ENCODE results near the gene SLC39A12. TPM values are rescaled to one million over a fixed set of nuclear protein-coding genes. Genes with fewer than 3 reads are reported as not detected.

The SLC39A12 gene
- total RNA-seq, 2 donors from 2014 or later, result 0.14 TPM; not detected in 1

DNA sequence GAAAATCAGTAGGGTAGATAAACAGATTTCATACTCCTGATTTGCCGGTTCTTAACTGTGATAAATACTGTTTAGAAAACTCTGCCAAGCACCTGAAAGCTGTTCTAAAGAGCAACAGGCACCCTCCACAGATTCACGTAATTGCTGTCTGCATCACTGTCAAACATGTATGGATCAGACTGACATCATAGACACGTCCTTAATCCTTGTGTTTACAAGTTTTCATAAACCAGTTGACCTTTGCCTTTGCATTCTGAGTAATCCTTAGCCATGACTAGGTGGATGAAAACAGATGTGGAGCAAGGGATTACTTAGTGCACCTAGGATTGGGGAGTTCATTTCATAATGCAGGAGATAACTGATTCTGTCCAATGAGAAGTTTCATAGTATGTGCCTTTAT is 41.6 kb downstream of the SLC39A12 start:
- DNase-seq (ENCODE audit: low spot score) (no peak), ATAC-seq (ENCODE audit: insufficient number of reproducible peaks, low FRiP score, low read depth) (no peak)
- no peak for TF ChIP-seq CTCF (IDR thresholded peaks at IDR 0.05)
- no peaks in the 10 kb centered on the region for H3K4me1 ChIP-seq (ENCODE audit: control insufficient read depth in 1 of 2, low read depth in 2 of 2)
- H3K27me3 ChIP-seq (replicated peaks; ENCODE audit: insufficient read depth), result no peaks in the 10 kb centered on the region
- H3K36me3 ChIP-seq, result no peaks in the 10 kb centered on the region
- H3K9me3 ChIP-seq, result no peaks in the 10 kb centered on the region
- no peak overlapping the region for H3K27ac ChIP-seq
- H3K4me3 ChIP-seq, result no peak overlapping the region

GRCh38 chr10:18000601-18001000 is 48.9 kb downstream of the SLC39A12 start:
- no peak for DNase-seq (ENCODE audit: low spot score)

GRCh38 chr10:18005445-18005780 is 53.7 kb downstream of the SLC39A12 start:
- H3K27me3 ChIP-seq (replicated peaks; ENCODE audit: insufficient read depth), result no peaks in the 10 kb centered on the region
- H3K27ac ChIP-seq, result no peak overlapping the region
- peaks cover 5 to 20% of the 10 kb centered on the region in 2 donors for H3K4me1 ChIP-seq (ENCODE audit: control insufficient read depth in 1 of 2, low read depth in 2 of 2)
- H3K9me3 ChIP-seq, result no peaks in the 10 kb centered on the region
- H3K36me3 ChIP-seq, result no peaks in the 10 kb centered on the region
- no peak for DNase-seq (ENCODE audit: low spot score)
- TF ChIP-seq CTCF (IDR thresholded peaks at IDR 0.05), result no peak
- no peak for ATAC-seq (ENCODE audit: insufficient number of reproducible peaks, low FRiP score, low read depth)
- H3K4me3 ChIP-seq, result no peak overlapping the region

More at GRCh38 chr10:18000601-18001000, 48.9 kb downstream of the SLC39A12 start:
- no peak for ATAC-seq (ENCODE audit: insufficient number of reproducible peaks, low FRiP score, low read depth)
- no peak overlapping the region for H3K27ac ChIP-seq
- H3K27me3 ChIP-seq (replicated peaks; ENCODE audit: insufficient read depth), result no peaks in the 10 kb centered on the region
- H3K9me3 ChIP-seq, result no peaks in the 10 kb centered on the region
- H3K4me3 ChIP-seq, result no peak overlapping the region
- no peak for TF ChIP-seq CTCF (IDR thresholded peaks at IDR 0.05)
- peaks cover 0 to 7% of the 10 kb centered on the region in 2 donors for H3K4me1 ChIP-seq (ENCODE audit: control insufficient read depth in 1 of 2, low read depth in 2 of 2)
- H3K36me3 ChIP-seq, result no peaks in the 10 kb centered on the region

DNA sequence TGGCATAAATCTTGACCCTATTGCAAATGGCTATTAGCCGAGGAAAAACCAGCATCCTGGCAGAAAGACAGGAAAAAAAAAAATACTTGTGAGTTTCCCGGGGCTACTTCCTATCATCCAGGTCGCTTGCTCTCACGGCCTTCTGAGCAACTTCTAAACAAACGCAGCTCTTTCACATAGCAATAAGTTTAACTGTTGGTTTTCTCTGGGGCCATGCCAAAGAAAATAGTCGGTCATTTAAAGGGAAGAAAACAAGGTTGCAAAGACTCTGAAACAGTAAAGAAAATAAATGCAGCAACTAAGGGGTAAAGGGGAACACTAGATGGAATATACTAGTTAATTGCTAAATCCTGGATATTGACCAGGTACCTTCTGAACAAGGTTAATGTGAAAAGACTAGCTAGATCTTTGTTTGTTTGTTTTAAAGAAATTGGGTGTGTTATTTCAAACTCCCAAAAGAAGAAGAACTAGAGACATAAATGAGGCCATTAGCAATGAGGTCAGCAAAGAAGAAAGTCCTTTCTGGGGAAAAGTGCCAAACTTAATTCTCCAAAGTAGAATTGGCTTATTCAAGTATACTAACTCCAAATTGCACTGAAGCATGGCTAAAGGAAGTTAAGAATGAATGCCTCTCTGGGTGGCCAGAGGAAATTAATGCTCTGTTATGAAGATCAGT is 54.2 kb downstream of the SLC39A12 start:
- Histone ChIP-seq H3K27ac (no peak overlapping the region), H3K36me3 (no peaks in the 10 kb centered on the region), H3K27me3 (replicated peaks; ENCODE audit: insufficient read depth) (no peaks in the 10 kb centered on the region), H3K9me3 (no peaks in the 10 kb centered on the region), H3K4me3 (peak overlapping the region; percentile 2), H3K4me1 (ENCODE audit: control insufficient read depth in 1 of 2, low read depth in 2 of 2) (peaks cover 5 to 20% of the 10 kb centered on the region in 2 donors)
- no peak for TF ChIP-seq CTCF (IDR thresholded peaks at IDR 0.05)
- no peak for DNase-seq (ENCODE audit: low spot score)
- no peak for ATAC-seq (ENCODE audit: insufficient number of reproducible peaks, low FRiP score, low read depth)

DNA sequence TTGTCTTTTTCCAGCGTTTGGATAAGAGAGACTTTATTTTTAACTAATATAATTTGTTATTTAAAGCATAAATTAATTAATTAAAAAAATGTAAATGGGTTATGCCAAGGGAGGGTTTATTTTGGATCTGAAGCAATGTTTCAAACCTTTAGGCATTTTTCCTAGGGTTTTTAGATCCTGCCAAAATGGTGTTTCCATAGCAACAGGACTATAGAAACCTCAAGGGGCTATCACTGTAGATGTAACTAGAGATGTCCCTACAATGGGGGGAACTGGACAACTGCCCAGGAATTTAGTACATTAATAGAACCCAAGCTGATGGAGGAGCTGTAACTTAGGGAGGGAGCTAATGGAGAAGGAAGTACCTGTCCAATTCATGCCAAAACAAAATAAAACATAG is 57.3 kb downstream of the SLC39A12 start:
- no peaks in the 10 kb centered on the region for H3K36me3 ChIP-seq
- no peak for TF ChIP-seq CTCF (IDR thresholded peaks at IDR 0.05)
- no peak overlapping the region for H3K4me3 ChIP-seq
- no peaks in the 10 kb centered on the region for H3K27me3 ChIP-seq (replicated peaks; ENCODE audit: insufficient read depth)
- H3K27ac ChIP-seq, result no peak overlapping the region
- DNase-seq (ENCODE audit: low spot score), result no peak
- no peak for ATAC-seq (ENCODE audit: insufficient number of reproducible peaks, low FRiP score, low read depth)
- no peaks in the 10 kb centered on the region for H3K9me3 ChIP-seq
- H3K4me1 ChIP-seq (ENCODE audit: control insufficient read depth in 1 of 2, low read depth in 2 of 2), result peaks cover 5 to 20% of the 10 kb centered on the region in 2 donors
